Heart left ventricle (tissue), 13 donors: Measurements from ENCODE around the gene TOP1.

Experiments
- POLR2A ChIP-seq, 2 donors: fragments of 450-650 bp; IDR thresholded peaks; one replicate each; pipeline ENCODE4 v1.6.1; 2017; ENCODE audit warnings: antibody characterized with exemption in 2 of 2, mild to moderate bottlenecking in 2 of 2, moderate library complexity in 2 of 2
- TF ChIP-seq, protein P1 (sequence below), 12 donors: fragments of 200-600 bp; sonication (generic) in 4 of 12; IDR thresholded peaks; one replicate each; pipeline versions ENCODE4 v1.5.0 to v1.8.0; 2018 to 2022; ENCODE audit warnings: antibody characterized with exemption in 12 of 12, mild to moderate bottlenecking in 5 of 12
- donor health status: ischemic (EF 13 %, LVEDD 7.1; RV severe dilation, severe dysfunction).
- donor health status: DM: no; HTN: yes; CAD: no.
- donor health status: DM: no; HTN: no; CAD: no.
- donor health status: ischemic (EF 25% LVEDD 6.9; RV normal size, moderate dysfunction).
- donor health status: ischemic (EF 25% LVEDD 5.7; RV mildly dilated, moderate dysfunction).
- donor health status: ischemic (EF 35%, LVEDD 5.7; RV mildly dilated, moderate dysfunction).
- donor health status: nonischemic (EF 11% LVEDD 7.7; RV severe dilation, severe dysfunction).
- donor health status: DM: yes; HTN: yes; CAD: no.
- donor health status: PGD.
- donor health status: ischemic (EF 29% LVEDD 5.4; RV normal size, mild dysfunction).
- donor health status: nonischemic (EF 23%, LVEDD 6.1; RV moderate dilation, normal function).

- TF ChIP-seq, protein P1, sequence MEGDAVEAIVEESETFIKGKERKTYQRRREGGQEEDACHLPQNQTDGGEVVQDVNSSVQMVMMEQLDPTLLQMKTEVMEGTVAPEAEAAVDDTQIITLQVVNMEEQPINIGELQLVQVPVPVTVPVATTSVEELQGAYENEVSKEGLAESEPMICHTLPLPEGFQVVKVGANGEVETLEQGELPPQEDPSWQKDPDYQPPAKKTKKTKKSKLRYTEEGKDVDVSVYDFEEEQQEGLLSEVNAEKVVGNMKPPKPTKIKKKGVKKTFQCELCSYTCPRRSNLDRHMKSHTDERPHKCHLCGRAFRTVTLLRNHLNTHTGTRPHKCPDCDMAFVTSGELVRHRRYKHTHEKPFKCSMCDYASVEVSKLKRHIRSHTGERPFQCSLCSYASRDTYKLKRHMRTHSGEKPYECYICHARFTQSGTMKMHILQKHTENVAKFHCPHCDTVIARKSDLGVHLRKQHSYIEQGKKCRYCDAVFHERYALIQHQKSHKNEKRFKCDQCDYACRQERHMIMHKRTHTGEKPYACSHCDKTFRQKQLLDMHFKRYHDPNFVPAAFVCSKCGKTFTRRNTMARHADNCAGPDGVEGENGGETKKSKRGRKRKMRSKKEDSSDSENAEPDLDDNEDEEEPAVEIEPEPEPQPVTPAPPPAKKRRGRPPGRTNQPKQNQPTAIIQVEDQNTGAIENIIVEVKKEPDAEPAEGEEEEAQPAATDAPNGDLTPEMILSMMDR (IDR thresholded peaks at IDR 0.05) = no peak
- TF ChIP-seq POLR2A (IDR thresholded peaks at IDR 0.05) = no peak
These were observed 87.8 kb downstream of the TOP1 start for GRCh38 chr20:41116282-41116956.
